Measurements from ENCODE around the gene CRACR2B.

CRACR2B gene

DNA sequence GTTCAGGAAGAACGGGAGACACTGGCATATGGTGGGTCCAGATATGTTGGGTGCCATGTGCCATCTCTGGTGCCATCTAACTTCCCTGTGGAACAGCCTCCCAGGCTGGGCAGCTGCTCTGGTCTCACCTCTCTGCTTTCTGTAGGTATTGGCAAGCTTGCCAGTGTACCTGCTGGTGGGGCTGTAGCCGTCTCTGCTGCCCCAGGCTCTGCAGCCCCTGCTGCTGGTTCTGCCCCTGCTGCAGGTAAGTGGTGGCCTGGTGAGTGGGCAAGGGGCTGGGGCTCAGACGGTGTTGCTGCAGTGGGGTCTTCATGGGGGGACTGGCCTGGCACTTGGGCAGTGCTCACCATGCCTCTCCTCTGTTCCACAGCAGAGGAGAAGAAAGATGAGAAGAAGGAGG, 15.3 kb upstream of the CRACR2B start:
- peaks cover 5 to 36% (median 29%) of the 10 kb centered on the region in 4 experiments for H3K36me3 ChIP-seq (ENCODE audit: control insufficient read depth in 4 of 4, insufficient read depth in 4 of 4, low read length in 3 of 4)
- H3K27ac ChIP-seq (ENCODE audit: insufficient read depth in 1 of 2, low read depth in 1 of 2, low read length in 2 of 2, poor library complexity in 1 of 2, severe bottlenecking in 2 of 2), result no peak overlapping the region
- H3K27me3 ChIP-seq (replicated peaks in 2 of 5; ENCODE audit: control insufficient read depth in 4 of 5, insufficient read depth in 5 of 5, low read length in 4 of 5), result no peaks in the 10 kb centered on the region
- CTCF ChIA-PET, result interaction anchor here (1.1 to 2.6 kb wide), 4 partner anchors 7 to 28 kb away, joined by 3 to 9 read pairs (median 4); no protein-coding TSS in a partner anchor
- no peak for DNase-seq
- WGBS (ENCODE audit: insufficient coverage), result 100% methylated on average over 3 of the region's 3 CpGs
- H3K9me3 ChIP-seq (ENCODE audit: control extremely low read depth in 1 of 5, control insufficient read depth in 4 of 5, insufficient read depth in 2 of 5, low read depth in 1 of 5, low read length in 4 of 5), result no peaks in the 10 kb centered on the region
- no peak overlapping the region for H3K4me3 ChIP-seq (ENCODE audit: control insufficient read depth in 1 of 7, extremely low read depth in 1 of 7, insufficient read depth in 4 of 7, low read depth in 2 of 7, low read length in 6 of 7)
- peaks cover 8 to 33% (median 23%) of the 10 kb centered on the region in 4 experiments for H3K4me1 ChIP-seq (ENCODE audit: control extremely low read depth in 1 of 4, control insufficient read depth in 4 of 4, insufficient read depth in 4 of 4, low read length in 3 of 4)
- POLR2A ChIA-PET, result interaction anchor here (1.1 to 1.5 kb wide), 2 partner anchors 9 to 22 kb away, joined by 3 to 4 read pairs; no protein-coding TSS in a partner anchor

DNA sequence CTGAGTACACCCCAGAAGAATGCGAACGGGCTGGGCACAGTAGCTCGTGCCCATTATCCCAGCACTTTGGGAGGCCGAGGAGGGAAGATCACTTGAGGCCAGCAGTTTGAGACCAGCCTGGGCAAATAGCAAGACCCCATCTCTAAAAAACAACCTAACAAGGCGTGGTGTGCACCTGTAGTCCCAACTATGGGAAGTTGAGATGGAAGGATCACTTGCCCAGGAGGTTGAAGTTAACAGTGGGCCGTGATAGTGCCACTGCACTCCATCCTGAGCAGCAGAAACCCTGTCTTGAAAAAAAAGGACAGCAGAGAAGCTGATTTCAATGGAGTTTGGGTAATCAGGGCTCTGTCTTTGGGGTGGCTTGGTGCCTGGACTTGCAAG, 14.7 kb upstream of the CRACR2B start:
- peaks cover 8 to 28% (median 23%) of the 10 kb centered on the region in 4 experiments for H3K4me1 ChIP-seq (ENCODE audit: control extremely low read depth in 1 of 4, control insufficient read depth in 4 of 4, insufficient read depth in 4 of 4, low read length in 3 of 4)

DNA sequence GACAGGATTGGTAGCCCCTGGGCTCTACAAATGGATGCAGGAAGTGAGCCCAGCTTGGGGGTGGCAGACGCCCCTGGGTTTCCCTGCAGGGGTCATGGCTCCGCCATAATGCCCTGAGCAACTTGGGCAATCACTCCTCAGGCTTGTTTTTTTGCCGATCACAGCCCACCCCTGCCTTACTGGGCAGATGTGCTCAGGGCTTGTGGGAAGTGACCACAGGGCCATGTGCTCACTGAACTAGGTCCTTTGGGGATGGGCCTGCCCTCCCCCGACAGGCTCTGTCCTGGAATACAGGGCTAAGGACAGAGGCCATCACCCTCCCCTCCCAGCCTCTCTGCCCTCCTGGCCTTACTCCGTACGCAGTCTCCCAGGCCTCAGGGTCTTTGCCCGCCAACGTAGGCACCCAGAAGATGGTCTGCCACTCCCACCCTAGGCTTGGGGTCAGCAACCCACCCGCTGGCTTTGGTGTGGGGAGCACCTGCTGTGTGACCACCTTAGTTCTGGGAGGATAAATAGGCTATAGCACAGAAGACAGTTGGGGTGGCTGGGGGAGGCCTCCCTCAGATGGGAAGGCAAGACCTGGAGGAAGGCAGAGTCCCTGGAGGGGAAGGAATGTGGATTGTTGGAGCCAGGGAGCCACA, 14.1 kb upstream of the CRACR2B start:
- CTCF ChIA-PET, result interaction anchor here (1.6 kb wide), 1 partner anchor 29 kb away, joined by 4 read pairs; the partner anchor contains the start of genes POLR2L and TSPAN4

More for the DNA sequence above, 14.7 kb upstream of the CRACR2B start:
- Histone ChIP-seq H3K36me3 (ENCODE audit: control insufficient read depth in 4 of 4, insufficient read depth in 4 of 4, low read length in 3 of 4) (peaks cover 5 to 36% (median 29%) of the 10 kb centered on the region in 4 experiments), H3K27me3 (replicated peaks in 2 of 5; ENCODE audit: control insufficient read depth in 4 of 5, insufficient read depth in 5 of 5, low read length in 4 of 5) (no peaks in the 10 kb centered on the region), H3K27ac (ENCODE audit: insufficient read depth in 1 of 2, low read depth in 1 of 2, low read length in 2 of 2, poor library complexity in 1 of 2, severe bottlenecking in 2 of 2) (no peak overlapping the region), H3K9me3 (ENCODE audit: control extremely low read depth in 1 of 5, control insufficient read depth in 4 of 5, insufficient read depth in 2 of 5, low read depth in 1 of 5, low read length in 4 of 5) (no peaks in the 10 kb centered on the region), H3K4me3 (ENCODE audit: control insufficient read depth in 1 of 7, extremely low read depth in 1 of 7, insufficient read depth in 4 of 7, low read depth in 2 of 7, low read length in 6 of 7) (no peak overlapping the region)
- POLR2A ChIA-PET, result no interaction called here
- 92% methylated on average over 6 of the region's 6 CpGs for WGBS (ENCODE audit: insufficient coverage)
- CTCF ChIA-PET, result interaction anchor here (1.5 to 1.6 kb wide), 2 partner anchors 29 to 30 kb away, joined by 3 to 4 read pairs; partner anchors contain the start of genes POLR2L and TSPAN4
- DNase-seq, result no peak

DNA sequence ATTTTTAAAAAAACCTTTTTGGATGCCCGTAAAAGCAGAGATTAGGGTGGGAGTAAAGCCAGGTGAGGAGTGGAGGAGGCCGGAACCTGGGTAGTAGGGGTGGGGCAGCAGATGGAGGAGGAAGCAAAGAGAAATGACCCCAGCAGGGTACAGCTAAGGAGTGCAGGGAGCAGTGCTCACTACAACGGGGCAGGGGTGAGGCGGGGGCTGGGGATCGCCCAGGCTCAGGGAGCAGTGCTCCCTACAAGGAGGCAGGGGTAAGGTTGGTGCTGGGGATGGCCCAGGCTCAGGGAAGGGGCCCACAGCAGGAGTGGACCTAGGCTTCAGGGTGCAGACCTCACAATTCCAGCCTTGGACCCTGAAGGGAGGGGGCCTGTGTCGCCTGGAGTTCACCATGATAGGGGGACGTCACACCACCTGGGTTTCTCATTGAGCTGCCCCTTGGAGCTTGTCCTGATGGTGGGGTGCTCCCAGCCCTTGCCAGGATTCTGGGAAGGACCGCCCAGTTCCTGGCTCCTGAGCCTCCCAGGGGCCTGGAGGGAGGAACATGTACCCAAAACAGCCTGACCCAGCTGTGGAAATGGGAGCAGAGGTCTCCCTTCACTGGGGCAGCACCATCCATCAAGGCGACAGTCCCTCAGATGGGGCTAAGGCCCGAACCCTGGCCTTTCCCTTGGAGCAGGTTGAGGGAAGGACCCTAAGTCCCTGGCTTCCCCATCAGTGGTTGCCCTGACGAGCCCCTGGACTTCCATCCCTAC, 11.9 kb upstream of the CRACR2B start:
- H3K36me3 ChIP-seq (ENCODE audit: control insufficient read depth in 4 of 4, insufficient read depth in 4 of 4, low read length in 3 of 4), result peaks cover 5 to 36% (median 29%) of the 10 kb centered on the region in 4 experiments
- POLR2A ChIA-PET, result no interaction called here
- H3K4me1 ChIP-seq (ENCODE audit: control extremely low read depth in 1 of 4, control insufficient read depth in 4 of 4, insufficient read depth in 4 of 4, low read length in 3 of 4), result peaks cover 6 to 29% (median 24%) of the 10 kb centered on the region in 4 experiments
- no peak overlapping the region for H3K4me3 ChIP-seq (ENCODE audit: control insufficient read depth in 1 of 7, extremely low read depth in 1 of 7, insufficient read depth in 4 of 7, low read depth in 2 of 7, low read length in 6 of 7)
- H3K27ac ChIP-seq (ENCODE audit: insufficient read depth in 1 of 2, low read depth in 1 of 2, low read length in 2 of 2, poor library complexity in 1 of 2, severe bottlenecking in 2 of 2), result no peak overlapping the region
- H3K27me3 ChIP-seq (replicated peaks in 2 of 5; ENCODE audit: control insufficient read depth in 4 of 5, insufficient read depth in 5 of 5, low read length in 4 of 5), result no peaks in the 10 kb centered on the region
- 99% methylated on average over 8 of the region's 11 CpGs for WGBS (ENCODE audit: insufficient coverage)
- CTCF ChIA-PET, result no interaction called here
- no peak for DNase-seq
- H3K9me3 ChIP-seq (ENCODE audit: control extremely low read depth in 1 of 5, control insufficient read depth in 4 of 5, insufficient read depth in 2 of 5, low read depth in 1 of 5, low read length in 4 of 5), result no peaks in the 10 kb centered on the region

More for the DNA sequence above, 14.1 kb upstream of the CRACR2B start:
- H3K27ac ChIP-seq (ENCODE audit: insufficient read depth in 1 of 2, low read depth in 1 of 2, low read length in 2 of 2, poor library complexity in 1 of 2, severe bottlenecking in 2 of 2), result no peak overlapping the region
- no peaks in the 10 kb centered on the region for H3K27me3 ChIP-seq (replicated peaks in 2 of 5; ENCODE audit: control insufficient read depth in 4 of 5, insufficient read depth in 5 of 5, low read length in 4 of 5)
- POLR2A ChIA-PET, result no interaction called here
- H3K36me3 ChIP-seq (ENCODE audit: control insufficient read depth in 4 of 4, insufficient read depth in 4 of 4, low read length in 3 of 4), result peaks cover 5 to 36% (median 29%) of the 10 kb centered on the region in 4 experiments
- WGBS (ENCODE audit: insufficient coverage), result 82% methylated on average over 5 of the region's 9 CpGs
- H3K9me3 ChIP-seq (ENCODE audit: control extremely low read depth in 1 of 5, control insufficient read depth in 4 of 5, insufficient read depth in 2 of 5, low read depth in 1 of 5, low read length in 4 of 5), result no peaks in the 10 kb centered on the region
- no peak for DNase-seq
- no peak overlapping the region for H3K4me3 ChIP-seq (ENCODE audit: control insufficient read depth in 1 of 7, extremely low read depth in 1 of 7, insufficient read depth in 4 of 7, low read depth in 2 of 7, low read length in 6 of 7)
- H3K4me1 ChIP-seq (ENCODE audit: control extremely low read depth in 1 of 4, control insufficient read depth in 4 of 4, insufficient read depth in 4 of 4, low read length in 3 of 4), result peaks cover 7 to 26% (median 20%) of the 10 kb centered on the region in 4 experiments

DNA sequence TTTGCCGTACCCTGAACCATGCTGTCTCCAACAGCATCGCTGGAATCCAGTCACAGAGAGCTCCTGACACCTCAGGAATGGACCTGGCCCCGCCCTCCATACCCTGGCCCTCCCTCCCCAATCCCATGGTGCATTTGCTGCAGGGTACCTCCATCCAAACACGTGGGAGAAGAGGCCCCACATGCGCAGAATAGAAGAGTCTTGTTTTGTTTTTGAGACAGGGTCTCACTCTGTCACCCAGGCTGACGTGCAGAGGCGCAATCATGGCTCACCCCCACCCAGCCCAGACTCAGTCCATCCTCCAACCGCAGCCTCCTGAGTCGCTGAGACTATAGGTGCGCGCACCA, 11.3 kb upstream of the CRACR2B start:
- Histone ChIP-seq H3K27ac (ENCODE audit: insufficient read depth in 1 of 2, low read depth in 1 of 2, low read length in 2 of 2, poor library complexity in 1 of 2, severe bottlenecking in 2 of 2) (no peak overlapping the region), H3K9me3 (ENCODE audit: control extremely low read depth in 1 of 5, control insufficient read depth in 4 of 5, insufficient read depth in 2 of 5, low read depth in 1 of 5, low read length in 4 of 5) (no peaks in the 10 kb centered on the region), H3K4me3 (ENCODE audit: control insufficient read depth in 1 of 7, extremely low read depth in 1 of 7, insufficient read depth in 4 of 7, low read depth in 2 of 7, low read length in 6 of 7) (no peak overlapping the region), H3K27me3 (replicated peaks in 2 of 5; ENCODE audit: control insufficient read depth in 4 of 5, insufficient read depth in 5 of 5, low read length in 4 of 5) (no peaks in the 10 kb centered on the region), H3K36me3 (ENCODE audit: control insufficient read depth in 4 of 4, insufficient read depth in 4 of 4, low read length in 3 of 4) (peaks cover 2 to 31% (median 27%) of the 10 kb centered on the region in 4 experiments), H3K4me1 (ENCODE audit: control extremely low read depth in 1 of 4, control insufficient read depth in 4 of 4, insufficient read depth in 4 of 4, low read length in 3 of 4) (peaks cover 1 to 29% (median 25%) of the 10 kb centered on the region in 4 experiments)
- DNase-seq, result no peak
- WGBS (ENCODE audit: insufficient coverage), result 90% methylated on average over 4 of the region's 11 CpGs
- CTCF ChIA-PET, result no interaction called here
- POLR2A ChIA-PET, result no interaction called here

DNA sequence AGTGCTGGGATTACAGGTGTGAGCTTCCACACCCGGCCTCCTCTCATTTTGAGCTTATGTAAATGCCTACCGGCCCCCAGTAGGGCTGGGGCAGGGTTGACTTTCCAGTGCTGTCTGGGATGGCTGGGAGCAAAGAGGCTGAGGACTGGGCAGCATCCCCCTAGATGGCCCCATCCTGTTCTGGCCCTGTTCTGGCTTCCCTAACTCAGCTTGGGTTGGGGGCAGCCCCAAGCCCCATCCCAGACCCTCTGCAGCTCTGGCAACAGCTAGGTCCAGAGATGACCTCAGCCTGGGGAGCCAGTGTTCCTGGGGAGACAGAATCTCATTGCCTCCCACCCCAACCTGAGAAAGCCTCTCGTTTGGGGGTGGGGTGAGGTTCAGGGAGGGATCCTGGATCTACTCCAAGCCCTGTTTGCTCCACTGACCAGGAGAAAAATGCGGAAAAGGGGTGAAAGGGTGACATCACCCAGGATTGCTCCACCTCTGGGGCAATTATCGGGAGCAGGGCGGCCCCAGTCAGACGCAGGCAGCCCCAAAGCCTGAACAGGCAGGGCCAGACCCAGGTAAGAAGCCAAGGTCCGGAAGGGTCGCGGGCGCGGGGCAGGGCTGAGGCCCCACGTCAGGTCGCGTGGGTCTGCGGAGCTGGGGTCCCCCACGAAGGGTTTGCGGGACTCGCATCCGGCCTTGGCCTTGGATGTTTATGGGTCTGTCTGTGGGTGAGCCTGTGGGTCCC, 9.2 kb upstream of the CRACR2B start, which contains the start of gene PNPLA2:
Gene PNPLA2, plus strand, starts transcription at position 519 of the 733 bp plus-strand sequence. CDS start 805 bp downstream, outside the sequence.
- Histone ChIP-seq H3K36me3 (ENCODE audit: control insufficient read depth in 4 of 4, insufficient read depth in 4 of 4, low read length in 3 of 4) (peaks cover 0 to 19% (median 10%) of the 10 kb centered on the region in 4 experiments), H3K9me3 (ENCODE audit: control extremely low read depth in 1 of 5, control insufficient read depth in 4 of 5, insufficient read depth in 2 of 5, low read depth in 1 of 5, low read length in 4 of 5) (no peaks in the 10 kb centered on the region), H3K4me3 (ENCODE audit: control insufficient read depth in 1 of 7, extremely low read depth in 1 of 7, insufficient read depth in 4 of 7, low read depth in 2 of 7, low read length in 6 of 7) (peak within 1 kb of the TSS; percentile 65 to 87 (median 81)), H3K4me1 (ENCODE audit: control extremely low read depth in 1 of 4, control insufficient read depth in 4 of 4, insufficient read depth in 4 of 4, low read length in 3 of 4) (peaks cover 0 to 34% (median 33%) of the 10 kb centered on the region in 4 experiments), H3K27me3 (replicated peaks in 2 of 5; ENCODE audit: control insufficient read depth in 4 of 5, insufficient read depth in 5 of 5, low read length in 4 of 5) (no peaks in the 10 kb centered on the region), H3K27ac (ENCODE audit: insufficient read depth in 1 of 2, low read depth in 1 of 2, low read length in 2 of 2, poor library complexity in 1 of 2, severe bottlenecking in 2 of 2) (peak within 1 kb of the TSS; percentile 70 to 85)
- 31% methylated on average over 17 of the region's 20 CpGs for WGBS (ENCODE audit: insufficient coverage)
- ChIA-PET CTCF (interaction anchor here (1.2 to 3.3 kb wide), 9 partner anchors 9 to 25 kb away, joined by 3 to 15 read pairs (median 5); partner anchors contain the start of genes CD151, PIDD1, RPLP2 and TSPAN4), POLR2A (interaction anchor here (1.3 to 2.7 kb wide), 6 partner anchors 9 to 24 kb away, joined by 6 to 17 read pairs (median 8); partner anchors contain the start of genes CRACR2B, POLR2L, RPLP2 and TSPAN4)
- DNase-seq, result no peak

All from common myeloid progenitor, CD34-positive (primary cell).